K562 (cell line): ENCODE results near the gene N4BP2. TPM values are rescaled to one million over a fixed set of nuclear protein-coding genes. Genes with fewer than 3 reads are reported as not detected.

ENCODE experiments used
- BRD4 ChIP-seq: fragments of 200-600 bp; sonication (generic); IDR thresholded peaks from 2 replicates; pipeline ENCODE4 v1.6.1; 2017; ENCODE audit warnings: inconsistent platforms
- DDX20 ChIP-seq: fragments of 450-650 bp; IDR thresholded peaks from 2 replicates; pipeline ENCODE4 v1.6.1; 2016; ENCODE audit warnings: missing genetic modification characterization, low read depth, mild to moderate bottlenecking, missing compliant biosample characterization, moderate library complexity
- FOSL1 ChIP-seq: fragments of 200-800 bp; sonication (Bioruptor generic); conservative IDR thresholded peaks from 2 replicates; pipeline ENCODE4 v1.6.1; 2016; ENCODE audit warnings: missing genetic modification characterization, missing compliant biosample characterization
- KDM2B ChIP-seq: fragments of 250-450 bp; sonication (Bioruptor Pico); IDR thresholded peaks from 2 replicates; pipeline ENCODE4 v1.8.0; 2021; ENCODE audit warnings: mild to moderate bottlenecking, moderate library complexity
- KLF10 ChIP-seq: fragments of 250-450 bp; sonication (Bioruptor Pico); IDR thresholded peaks from 2 replicates; pipeline ENCODE4 v1.6.1; 2021; ENCODE audit warnings: matching md5 sums
- MGA ChIP-seq: fragments of 450-650 bp; IDR thresholded peaks from 2 replicates; pipeline ENCODE4 v1.6.1; 2016; ENCODE audit warnings: mild to moderate bottlenecking, moderate library complexity
- RAD51 ChIP-seq: fragments of 450-650 bp; IDR thresholded peaks from 2 replicates; pipeline ENCODE4 v1.7.1; 2016; ENCODE audit warnings: low read depth, mild to moderate bottlenecking, borderline replicate concordance
- RBM14 ChIP-seq: fragments of 200-400 bp; formaldehyde crosslinking; IDR thresholded peaks from 2 replicates; pipeline ENCODE4 v1.6.1; 2018; ENCODE audit warnings: low read depth, mild to moderate bottlenecking, low read length, moderate library complexity, borderline replicate concordance; ENCODE audit not compliant: insufficient read depth
- TSC22D4 ChIP-seq: fragments of 450-650 bp; IDR thresholded peaks from 2 replicates; pipeline ENCODE4 v1.6.1; 2016; ENCODE audit warnings: missing genetic modification characterization, missing biosample characterization, control low read depth
- ZBTB9 ChIP-seq: fragments of 450-650 bp; formaldehyde crosslinking; IDR thresholded peaks from 2 replicates; pipeline ENCODE4 v1.4.0; 2020; ENCODE audit warnings: mild to moderate bottlenecking, moderate library complexity
- ZNF436 ChIP-seq: fragments of 250-450, 450-650 bp; sonication (Bioruptor Pico); formaldehyde crosslinking; IDR thresholded peaks from 2 replicates; pipeline ENCODE4 v1.7.0; 2020; ENCODE audit warnings: mild to moderate bottlenecking
- polyA plus RNA-seq, 8 experiments: library from polyadenylated mRNA; depleted of rRNA in 4 of 8; stranded (reverse) in 5 of 8; unstranded in 3 of 8; fragments of >200 nt; fragmentation: Nextera tagmentation in 2 of 8; fragmentation: Illumina TruSeq in 1 of 8; extraction: Ambion mirVana in 2 of 8; extraction: Trizol in 1 of 8; gene quantifications; 2 replicates each; pipeline versions ENCODE4 v1.2.1 to v1.2.3, GENCODE V29; 2011 to 2014; ENCODE audit warnings: inconsistent platforms in 1 of 8, missing spikeins in 1 of 8
- total RNA-seq, 7 experiments: library from RNA; depleted of rRNA in 6 of 7; stranded (reverse); fragments of >200 nt in 6 of 7; fragmentation: Illumina TruSeq in 2 of 7; extraction: Trizol in 2 of 7; gene quantifications; 2 replicates each; pipeline versions ENCODE4 v1.2.1 to v1.2.3, GENCODE V29; 2011 to 2021; ENCODE audit warnings: low replicate concordance in 1 of 7
- TF ChIP-seq, protein P1 (sequence below): fragments of 250-450 bp; sonication (Bioruptor Pico); IDR thresholded peaks from 2 replicates; pipeline ENCODE4 v1.8.0; 2021; ENCODE audit warnings: moderate library complexity, mild to moderate bottlenecking, inconsistent platforms

The N4BP2 gene
- total and polyA plus RNA-seq, 9 of the 15 experiments (the other 6 are each of a cell fraction or from before 2014, with no cell fraction given) = 2.7 to 12.6 (median 7.6) TPM

GRCh38 chr4:40199999-40200874 is 143.6 kb downstream of the N4BP2 start (continued):
- no peak for TF ChIP-seq KLF10 (CRISPR knock-in tag)
- no peak for TF ChIP-seq RBM14
- no peak for TF ChIP-seq TSC22D4 (tag)
- TF ChIP-seq FOSL1 (tag) = no peak
- TF ChIP-seq RAD51 = peak; percentile 26; the same call in 1 of the 2 replicates
- TF ChIP-seq BRD4 = no peak; the same call in 1 of the 2 replicates
- TF ChIP-seq DDX20 (tag) = no peak
- peak; percentile 32 for TF ChIP-seq MGA
- TF ChIP-seq KDM2B (CRISPR knock-in tag) = no peak
- TF ChIP-seq ZBTB9 (CRISPR knock-in tag) = no peak
- TF ChIP-seq ZNF436 (CRISPR knock-in tag) = no peak
- TF ChIP-seq, protein P1, sequence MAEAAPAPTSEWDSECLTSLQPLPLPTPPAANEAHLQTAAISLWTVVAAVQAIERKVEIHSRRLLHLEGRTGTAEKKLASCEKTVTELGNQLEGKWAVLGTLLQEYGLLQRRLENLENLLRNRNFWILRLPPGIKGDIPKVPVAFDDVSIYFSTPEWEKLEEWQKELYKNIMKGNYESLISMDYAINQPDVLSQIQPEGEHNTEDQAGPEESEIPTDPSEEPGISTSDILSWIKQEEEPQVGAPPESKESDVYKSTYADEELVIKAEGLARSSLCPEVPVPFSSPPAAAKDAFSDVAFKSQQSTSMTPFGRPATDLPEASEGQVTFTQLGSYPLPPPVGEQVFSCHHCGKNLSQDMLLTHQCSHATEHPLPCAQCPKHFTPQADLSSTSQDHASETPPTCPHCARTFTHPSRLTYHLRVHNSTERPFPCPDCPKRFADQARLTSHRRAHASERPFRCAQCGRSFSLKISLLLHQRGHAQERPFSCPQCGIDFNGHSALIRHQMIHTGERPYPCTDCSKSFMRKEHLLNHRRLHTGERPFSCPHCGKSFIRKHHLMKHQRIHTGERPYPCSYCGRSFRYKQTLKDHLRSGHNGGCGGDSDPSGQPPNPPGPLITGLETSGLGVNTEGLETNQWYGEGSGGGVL (CRISPR knock-in tag) = no peak
